Ectodermal cell (in vitro differentiated cells): ENCODE results near the gene KSR1.
"Not testable (repeated sequence)": the region's sequence is repeated elsewhere in the genome, so short reads cannot be mapped to it uniquely, and the experiment has no call there.

Experiments used
- H3K27ac ChIP-seq: 2 replicates; pipeline ENCODE4 v1.7.0; 2013; ENCODE audit warnings: mild to moderate bottlenecking, low read depth, low read length; ENCODE audit not compliant: insufficient read depth, poor library complexity, severe bottlenecking
- H3K27me3 ChIP-seq: 2 replicates; pipeline ENCODE4 v1.7.0; 2013; ENCODE audit warnings: mild to moderate bottlenecking, low read length; ENCODE audit not compliant: insufficient read depth, control insufficient read depth, poor library complexity, severe bottlenecking
- H3K36me3 ChIP-seq: one replicate; pipeline ENCODE4 v1.7.0; 2013; ENCODE audit warnings: low read length; ENCODE audit not compliant: control insufficient read depth, insufficient read depth
- H3K4me1 ChIP-seq: one replicate; pipeline ENCODE4 v1.7.0; 2013; ENCODE audit warnings: low read length; ENCODE audit not compliant: control insufficient read depth, insufficient read depth
- H3K4me3 ChIP-seq: 2 replicates; pipeline ENCODE4 v1.7.0; 2013; ENCODE audit warnings: low read depth, low read length, control low read depth; ENCODE audit not compliant: insufficient read depth
- H3K9me3 ChIP-seq: 2 replicates; pipeline ENCODE4 v1.7.0; 2013; ENCODE audit warnings: mild to moderate bottlenecking, low read length, moderate library complexity; ENCODE audit not compliant: control insufficient read depth
- WGBS, 2 experiments: methylation state at CpG; one replicate each; pipeline ENCODE4 v1.1.7; 2013; ENCODE audit warnings: missing lambda C conversion rate in 2 of 2; 5-methylcytosine and 5-hydroxymethylcytosine counted together

KSR1 gene

GRCh38 chr17:27417596-27418365 is 38.5 kb upstream of the KSR1 start:
- Histone ChIP-seq H3K9me3 (no peaks in the 10 kb centered on the region), H3K27me3 (no peaks in the 10 kb centered on the region), H3K36me3 (no peaks in the 10 kb centered on the region), H3K4me1 (no peaks in the 10 kb centered on the region), H3K27ac (no peak overlapping the region), H3K4me3 (no peak overlapping the region)
- 90 to 93% methylated on average over 13 of the region's 13 CpGs for WGBS, 2 experiments

GRCh38 chr17:27418366-27418615 is 38.0 kb upstream of the KSR1 start:
- Histone ChIP-seq H3K4me1 (no peaks in the 10 kb centered on the region), H3K27ac (no peak overlapping the region), H3K27me3 (no peaks in the 10 kb centered on the region), H3K9me3 (no peaks in the 10 kb centered on the region), H3K4me3 (no peak overlapping the region), H3K36me3 (no peaks in the 10 kb centered on the region)
- whole genome bisulfite sequencing, 2 experiments, result 89 to 90% methylated on average over 3 of the region's 3 CpGs

GRCh38 chr17:27419156-27419555 is 37.1 kb upstream of the KSR1 start:
- Histone ChIP-seq H3K27me3 (no peaks in the 10 kb centered on the region), H3K27ac (no peak overlapping the region), H3K4me1 (no peaks in the 10 kb centered on the region), H3K36me3 (no peaks in the 10 kb centered on the region), H3K4me3 (no peak overlapping the region), H3K9me3 (no peaks in the 10 kb centered on the region)
- 94 to 95% methylated on average over 4 of the region's 4 CpGs for WGBS, 2 experiments

- no peaks in the 10 kb centered on the region for H3K27me3 ChIP-seq
- H3K36me3 ChIP-seq, result no peaks in the 10 kb centered on the region
- 90 to 94% methylated on average over 9 of the region's 9 CpGs for WGBS, 2 experiments
- no peak overlapping the region for H3K4me3 ChIP-seq
- H3K9me3 ChIP-seq, result no peaks in the 10 kb centered on the region
- no peak overlapping the region for H3K27ac ChIP-seq
- H3K4me1 ChIP-seq, result no peaks in the 10 kb centered on the region
Observed at GRCh38 chr17:27420211-27420950, 35.9 kb upstream of the KSR1 start.

GRCh38 chr17:27421111-27421510 is 35.1 kb upstream of the KSR1 start:
- Histone ChIP-seq H3K27ac (no peak overlapping the region), H3K4me1 (no peaks in the 10 kb centered on the region), H3K4me3 (no peak overlapping the region), H3K36me3 (no peaks in the 10 kb centered on the region), H3K27me3 (no peaks in the 10 kb centered on the region), H3K9me3 (no peaks in the 10 kb centered on the region)
- WGBS, 2 experiments, result 93 to 94% methylated on average over 10 of the region's 10 CpGs

GRCh38 chr17:27421626-27422025 is 34.6 kb upstream of the KSR1 start:
- H3K27me3 ChIP-seq, H3K9me3 ChIP-seq, H3K36me3 ChIP-seq, H3K27ac ChIP-seq, H3K4me1 ChIP-seq, H3K4me3 ChIP-seq: not testable (repeated sequence)
- 93 to 95% methylated on average over 5 to 6 of the region's 6 CpGs for WGBS, 2 experiments

GRCh38 chr17:27422601-27423000 is 33.6 kb upstream of the KSR1 start:
- WGBS, 2 experiments, result 95% methylated on average over 7 of the region's 7 CpGs
- no peaks in the 10 kb centered on the region for H3K36me3 ChIP-seq

GRCh38 chr17:27423651-27424050 is 32.6 kb upstream of the KSR1 start:
- H3K27me3 ChIP-seq, result no peaks in the 10 kb centered on the region
- H3K4me3 ChIP-seq, result no peak overlapping the region
- H3K27ac ChIP-seq, result no peak overlapping the region
- H3K9me3 ChIP-seq, result no peaks in the 10 kb centered on the region
- no peaks in the 10 kb centered on the region for H3K36me3 ChIP-seq
- no peaks in the 10 kb centered on the region for H3K4me1 ChIP-seq
- WGBS, 2 experiments, result 98 to 100% methylated on average over 3 of the region's 3 CpGs

More at GRCh38 chr17:27422601-27423000, 33.6 kb upstream of the KSR1 start:
- no peaks in the 10 kb centered on the region for H3K27me3 ChIP-seq
- no peak overlapping the region for H3K4me3 ChIP-seq
- H3K9me3 ChIP-seq, result no peaks in the 10 kb centered on the region
- H3K27ac ChIP-seq, result no peak overlapping the region
- no peaks in the 10 kb centered on the region for H3K4me1 ChIP-seq

- no peaks in the 10 kb centered on the region for H3K4me1 ChIP-seq
- H3K27ac ChIP-seq, result no peak overlapping the region
- no peaks in the 10 kb centered on the region for H3K36me3 ChIP-seq
- 81 to 84% methylated on average over 10 of the region's 10 CpGs for WGBS, 2 experiments
- no peak overlapping the region for H3K4me3 ChIP-seq
- H3K27me3 ChIP-seq, result no peaks in the 10 kb centered on the region
- H3K9me3 ChIP-seq, result no peaks in the 10 kb centered on the region
Observed at GRCh38 chr17:27424516-27424915, 31.7 kb upstream of the KSR1 start.

- no peaks in the 10 kb centered on the region for H3K9me3 ChIP-seq
- 93 to 97% methylated on average over 4 to 8 of the region's 8 CpGs for WGBS, 2 experiments
Observed at GRCh38 chr17:27424941-27425340, 31.3 kb upstream of the KSR1 start.

More at GRCh38 chr17:27424941-27425340, 31.3 kb upstream of the KSR1 start:
- Histone ChIP-seq H3K4me3 (no peak overlapping the region), H3K27ac (no peak overlapping the region), H3K27me3 (no peaks in the 10 kb centered on the region), H3K36me3 (no peaks in the 10 kb centered on the region), H3K4me1 (no peaks in the 10 kb centered on the region)
